Left forelimb (tissue), 1 donor: Measurements from ENCODE around the gene PBXIP1.

ENCODE experiments used
- DNase-seq: peaks from one replicate; pipeline ENCODE4 v3.0.0-alpha.2; 2018; ENCODE audit warnings: low spot score

The PBXIP1 gene

DNA sequence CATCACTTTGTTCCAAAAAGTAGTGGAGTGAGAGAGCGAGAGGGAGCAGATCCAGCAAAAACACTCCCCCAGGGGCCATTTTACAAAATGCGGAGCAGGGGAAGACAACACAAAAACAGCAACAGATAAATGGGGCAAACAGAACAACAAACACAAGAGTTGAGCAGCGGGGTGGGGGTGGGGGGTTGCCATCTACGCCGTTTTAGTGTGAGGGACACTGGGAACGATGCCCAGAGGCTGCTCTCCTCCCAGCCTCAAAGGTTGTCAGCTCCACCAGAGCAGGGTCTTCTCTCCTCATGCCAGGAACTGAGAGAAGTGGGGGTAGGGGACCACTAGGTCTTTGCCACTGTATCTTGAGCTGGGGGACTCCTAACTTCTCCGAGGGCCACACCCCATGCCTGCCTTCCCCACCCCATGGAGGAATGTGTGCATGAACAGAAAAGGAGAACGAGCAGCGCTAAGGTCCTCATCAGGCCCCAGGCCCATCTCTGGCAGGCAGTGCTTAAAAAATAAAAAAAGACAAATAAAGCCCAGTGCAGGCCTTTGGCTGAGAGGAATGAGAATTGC is 1.3 kb upstream of the PBXIP1 start:
- no peak for DNase-seq

DNA sequence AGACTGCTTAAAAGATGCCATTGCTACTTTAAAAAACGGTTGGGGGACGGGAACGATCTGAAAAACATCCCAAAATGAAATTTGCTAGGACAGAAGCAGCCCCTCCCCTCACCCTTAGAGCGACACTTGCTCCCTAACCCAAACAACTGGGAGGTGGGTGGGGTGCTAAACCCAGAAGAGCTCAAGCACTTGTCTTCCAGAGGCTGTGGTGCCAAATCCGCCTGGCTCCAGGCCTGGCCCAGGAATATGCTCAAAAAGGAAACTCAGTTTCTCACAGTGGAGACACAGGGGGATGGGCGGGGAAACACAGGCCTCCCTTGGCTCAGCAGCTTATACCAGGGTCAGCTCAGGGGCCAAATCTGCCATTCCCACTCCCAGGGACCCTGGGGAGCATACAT is 644 bp upstream of the PBXIP1 start:
- no peak for DNase-seq

DNA sequence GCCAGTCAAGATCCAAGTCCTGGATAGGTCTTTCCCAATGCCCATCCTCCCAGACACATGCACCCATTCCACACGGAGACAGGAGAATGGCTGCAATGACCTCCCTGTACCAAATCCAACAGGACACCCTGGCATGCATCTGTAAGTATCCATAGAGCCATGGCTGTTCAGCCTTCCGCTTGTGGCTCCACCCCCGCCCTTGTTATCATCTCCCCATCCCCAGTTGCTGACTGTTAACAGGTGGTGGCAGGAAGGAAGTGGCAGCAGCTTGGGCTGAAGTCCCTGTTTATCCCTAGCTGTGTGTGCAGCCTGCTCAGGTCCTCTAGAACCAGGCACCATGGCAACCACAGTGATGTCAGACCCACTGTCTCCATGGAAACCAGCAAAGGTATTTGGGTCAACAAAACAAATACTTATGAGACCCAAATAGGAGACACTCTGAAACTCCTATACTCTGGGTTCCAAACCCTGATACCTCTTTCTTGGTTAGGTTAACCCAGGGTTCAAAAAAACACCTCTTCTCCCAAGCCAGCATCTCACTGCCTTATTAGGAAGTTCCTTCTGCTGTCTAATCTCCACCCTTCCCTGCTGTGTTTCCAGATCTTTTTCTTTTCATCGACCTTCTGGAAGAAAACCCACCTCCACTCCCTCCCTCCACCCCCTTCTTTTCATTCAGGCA is 721 bp downstream of the PBXIP1 start:
- DNase-seq = no peak

DNA sequence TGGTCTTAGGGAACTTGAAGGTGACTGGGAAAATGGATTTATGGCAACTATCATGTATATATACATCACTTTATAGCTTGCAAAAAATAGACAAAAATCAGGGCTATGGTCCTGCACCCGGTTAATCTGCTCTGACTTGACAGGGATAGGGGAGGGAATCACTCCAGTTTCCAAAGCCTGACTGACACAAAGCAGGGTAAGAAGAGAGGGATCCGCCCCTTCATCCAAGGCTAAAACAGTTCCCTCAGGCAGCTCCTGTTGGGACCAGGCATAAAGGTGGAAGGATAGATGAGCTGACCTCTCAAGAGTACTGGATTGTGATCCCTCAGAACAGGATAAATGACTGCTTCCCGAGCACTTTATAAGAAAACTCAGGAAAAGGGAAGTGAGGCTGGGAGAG is 1.4 kb downstream of the PBXIP1 start:
- DNase-seq = no peak

GRCh38 chr1:154953611-154954038 is 2.3 kb downstream of the PBXIP1 start:
- no peak for DNase-seq

- no peak for DNase-seq
Measured at GRCh38 chr1:154952664-154953063, 3.2 kb downstream of the PBXIP1 start.

- DNase-seq = no peak
Measured at GRCh38 chr1:154951901-154952657, 3.8 kb downstream of the PBXIP1 start.

GRCh38 chr1:154948079-154948478 is 7.8 kb downstream of the PBXIP1 start:
- no peak for DNase-seq

DNA sequence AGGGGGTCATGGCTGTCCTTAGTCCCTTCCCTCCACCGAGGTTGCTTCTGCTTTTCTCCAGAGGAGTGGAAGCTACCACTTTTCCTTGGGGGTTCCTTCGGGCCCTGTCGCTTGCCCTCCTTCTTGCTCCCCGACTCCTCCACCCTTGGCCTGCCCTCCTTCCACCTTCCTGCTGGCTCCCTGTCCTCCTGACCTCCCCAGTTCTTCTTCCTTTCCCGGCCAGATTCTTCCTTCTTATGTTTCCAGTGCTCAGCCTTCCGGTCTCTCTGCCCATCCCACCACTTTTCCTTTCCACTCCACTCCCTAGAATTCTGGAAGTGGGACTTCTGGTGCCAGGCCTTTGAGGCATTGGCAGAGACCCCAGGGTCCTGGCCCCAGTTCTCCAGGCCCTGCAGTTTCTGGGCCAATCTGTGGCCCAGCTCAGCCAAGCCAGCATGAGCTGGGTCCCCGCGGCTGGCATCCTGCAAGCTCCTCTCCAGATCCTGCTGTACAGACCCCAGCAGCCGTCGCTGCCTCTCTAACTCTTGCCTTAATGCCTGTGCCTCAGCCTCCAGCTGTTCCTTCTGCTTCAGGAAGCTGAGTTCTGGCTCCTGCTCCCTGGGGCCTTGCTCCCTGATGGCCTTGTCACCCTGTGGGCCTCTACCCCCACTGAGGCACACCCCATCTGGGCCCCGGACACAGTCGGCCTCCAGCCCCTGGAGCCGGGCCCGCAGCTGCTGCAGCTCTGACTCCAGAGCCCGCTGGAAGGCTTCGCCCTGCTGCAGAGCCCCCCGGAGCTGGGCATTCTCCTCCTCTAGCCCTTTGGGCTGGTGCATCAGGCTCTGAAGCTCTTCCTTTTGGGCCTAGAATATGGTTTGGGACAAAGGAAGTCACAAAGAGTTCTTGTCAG is 9.7 kb downstream of the PBXIP1 start:
- DNase-seq = no peak

DNA sequence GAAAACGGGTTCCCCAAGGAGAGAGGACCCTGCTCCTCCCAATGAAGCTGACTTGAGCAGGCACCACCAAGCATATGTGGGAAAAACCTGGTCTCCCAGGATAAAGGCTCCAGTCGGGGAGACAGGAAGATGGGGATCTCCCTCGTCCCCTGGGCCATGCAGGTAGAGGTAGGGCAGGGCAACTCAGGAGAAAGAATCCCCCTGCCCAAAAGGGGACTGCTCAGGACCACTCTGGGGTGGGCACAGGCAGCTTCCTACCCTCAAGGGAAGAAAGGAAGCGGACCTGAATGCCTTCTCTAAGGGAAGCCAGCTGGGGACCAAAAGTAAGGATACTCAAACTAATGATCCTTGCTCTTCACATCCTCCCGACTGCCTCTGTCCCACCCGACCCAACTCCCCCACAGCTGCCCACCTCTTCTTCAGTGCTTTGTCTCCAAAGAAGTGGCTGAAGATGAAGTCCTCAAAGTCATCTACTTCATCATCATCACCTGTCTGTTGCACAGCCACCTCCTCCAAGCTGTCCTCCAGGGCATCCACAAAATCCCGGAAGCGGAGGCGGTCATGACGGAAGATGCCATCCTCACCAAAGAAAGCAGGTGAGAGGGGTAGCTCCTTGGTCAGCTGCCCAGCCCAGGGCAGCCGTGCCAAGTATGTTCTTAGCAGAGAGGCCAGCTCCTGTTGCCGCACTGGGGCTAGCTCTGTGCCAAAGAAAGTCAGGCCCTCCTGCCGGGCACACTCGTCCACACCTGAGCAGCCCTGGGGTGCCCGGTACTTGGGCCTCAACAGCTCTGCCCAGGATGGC is 10.5 kb downstream of the PBXIP1 start:
- no peak for DNase-seq

- DNase-seq = no peak
Measured at GRCh38 chr1:154944401-154945159, 11.3 kb downstream of the PBXIP1 start.

GRCh38 chr1:154943649-154944400 is 12.1 kb downstream of the PBXIP1 start:
- DNase-seq = no peak

DNA sequence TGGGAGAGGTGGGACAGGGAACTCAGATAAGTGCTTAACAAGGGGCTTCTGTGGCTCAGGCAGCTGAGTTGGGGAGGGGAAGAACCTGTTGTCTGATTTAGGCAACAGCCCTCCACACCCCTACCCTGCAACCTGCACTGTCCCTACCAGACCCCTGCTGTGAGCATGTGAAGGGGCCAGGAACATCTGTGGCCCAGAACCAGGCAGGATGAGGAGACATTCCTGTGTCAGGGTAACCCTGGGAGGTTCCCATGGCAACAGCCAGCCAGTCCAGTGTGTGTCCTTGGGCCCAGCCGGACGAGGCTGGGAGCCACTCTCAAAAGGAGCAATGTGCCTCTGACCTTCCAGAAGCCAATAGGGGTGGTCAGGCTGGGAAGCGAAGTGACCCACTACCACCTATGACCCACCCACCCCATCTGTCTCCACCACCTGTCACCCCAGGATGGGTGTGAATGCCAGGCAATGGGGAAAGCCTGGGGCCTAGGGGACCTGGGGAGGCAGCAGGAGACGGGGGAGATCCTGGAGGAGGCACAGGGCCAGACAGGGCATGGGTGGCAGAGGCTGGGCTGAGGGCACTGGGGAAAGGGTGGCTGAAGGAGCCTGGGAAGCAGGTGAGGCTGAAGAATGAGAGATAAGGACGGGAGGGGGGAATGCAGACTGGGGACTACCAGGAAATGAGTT is 14.4 kb downstream of the PBXIP1 start:
- DNase-seq = no peak

DNA sequence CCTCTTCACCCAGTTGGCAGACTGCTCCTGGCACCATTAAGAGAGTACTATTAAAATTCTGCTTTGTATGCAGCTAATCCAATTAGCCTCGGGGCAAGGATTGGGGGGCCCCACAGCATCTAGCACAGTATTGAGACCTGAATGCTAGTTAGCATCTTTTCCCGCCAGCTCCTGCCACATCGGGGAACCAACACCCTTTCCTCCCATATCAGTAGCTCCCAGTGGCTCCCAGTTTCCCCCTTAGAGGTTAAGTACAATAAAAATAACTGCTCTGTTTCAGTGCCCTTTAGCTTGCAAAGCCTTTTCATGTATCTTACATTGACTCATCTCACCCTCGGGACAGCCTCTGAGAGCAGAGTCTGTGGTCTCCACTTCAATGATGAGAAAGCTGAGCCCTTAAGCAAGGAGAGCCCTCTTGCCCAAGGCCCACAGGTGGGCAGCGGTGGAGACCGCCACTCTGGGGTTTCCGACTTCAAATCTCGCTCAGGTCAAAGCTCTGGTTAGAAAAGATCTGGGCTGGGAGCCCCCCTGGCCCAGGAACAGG is 15.2 kb downstream of the PBXIP1 start:
- DNase-seq = no peak

DNA sequence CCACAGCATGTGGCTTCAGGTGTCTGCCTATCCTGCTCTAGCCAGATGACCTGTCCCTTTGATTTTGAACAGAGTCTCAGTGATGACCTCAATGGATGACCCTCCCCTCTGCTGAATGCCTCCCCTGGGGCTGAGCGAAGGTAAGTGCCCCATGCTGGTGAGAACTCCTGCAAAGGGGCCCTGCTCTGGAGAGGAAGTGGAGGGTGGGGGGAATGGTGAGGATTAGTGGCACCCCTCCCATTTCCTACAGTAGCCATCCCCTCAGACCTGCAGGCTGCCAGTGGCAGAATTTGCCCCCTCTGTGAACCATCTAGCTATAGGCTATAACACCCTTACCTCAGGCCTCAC is 15.7 kb downstream of the PBXIP1 start:
- no peak for DNase-seq

DNA sequence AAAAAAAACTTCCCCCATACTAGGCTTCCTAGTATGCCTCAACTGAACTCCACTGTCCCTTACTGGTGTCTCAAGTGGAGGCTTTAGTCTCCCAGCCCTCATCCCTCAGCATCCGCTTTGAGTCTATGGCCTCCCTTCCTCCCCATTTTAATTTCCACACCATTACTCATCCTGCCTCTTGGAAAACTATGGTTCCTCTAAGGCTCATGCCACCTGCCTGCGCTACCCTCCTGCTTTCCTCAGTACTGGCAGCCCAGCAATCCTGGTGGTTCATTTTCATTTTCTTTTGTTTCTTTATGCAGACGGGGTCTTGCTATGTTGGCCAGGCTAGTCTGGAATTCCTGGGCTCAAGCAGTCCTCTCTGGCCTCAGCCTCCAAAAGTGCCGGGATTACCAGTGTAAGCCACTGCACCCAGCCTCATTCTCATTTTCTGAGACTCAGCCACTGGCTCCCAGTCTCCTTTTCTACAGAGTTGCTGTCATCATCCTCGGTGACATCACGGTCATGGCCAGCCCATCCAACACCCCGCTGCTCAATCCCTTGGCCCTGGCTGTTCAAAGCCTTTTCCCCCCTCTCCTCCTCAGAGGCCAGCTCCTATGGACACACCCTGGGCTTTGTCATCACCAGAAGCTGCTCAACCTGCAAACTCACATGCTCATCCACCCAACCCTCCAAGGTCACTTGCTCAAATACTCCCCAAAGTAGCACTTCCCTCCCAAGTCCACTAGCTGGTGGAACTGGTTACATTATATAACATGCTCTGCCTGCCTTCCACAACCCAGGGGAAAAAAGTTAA is 17.1 kb downstream of the PBXIP1 start:
- DNase-seq = no peak

DNA sequence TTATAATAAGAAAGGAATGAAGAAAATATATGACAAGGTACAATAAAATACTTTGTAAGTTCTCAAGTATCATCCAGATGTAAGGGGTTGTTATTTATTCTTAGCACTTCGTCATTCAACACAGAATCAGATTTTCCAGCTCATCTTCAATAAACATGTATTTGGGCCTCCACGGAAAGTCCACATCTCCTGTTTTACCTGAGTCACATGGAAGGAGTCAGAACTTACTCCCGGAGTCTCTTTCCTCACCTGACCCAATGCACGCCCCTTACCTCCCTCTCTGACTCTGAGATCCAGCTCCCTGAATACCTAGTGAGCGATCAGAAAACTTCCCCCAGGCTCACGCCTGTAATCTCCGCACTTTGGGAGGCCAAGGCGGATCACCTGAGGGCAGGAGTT is 17.9 kb downstream of the PBXIP1 start:
- no peak for DNase-seq
